A549 (cell line): ENCODE measurements around the gene TENT5A. TPM values are rescaled to one million over a fixed set of nuclear protein-coding genes. Genes with fewer than 3 reads are reported as not detected.

Experiments used
- ATAC-seq, 2 experiments: fragments of 200-7000 bp in 1 of 2; fragments of >200 bp in 1 of 2; cut with Nextera tagmentation in 1 of 2; cut with Tn5 transposase in 1 of 2; 3 replicates each; pipeline versions ENCODE4 v1.8.0 to v1.9.1; 2018 to 2020; ENCODE audit warnings: mild to moderate bottlenecking in 1 of 2, moderate library complexity in 1 of 2
- CTCF ChIA-PET: fragments of 300-600 bp; sonication (Branson Sonifier 250); formaldehyde crosslinking; extraction: SDS; loops from one replicate; lab custom pipeline; 2021; ENCODE audit warnings: antibody characterized with exemption, inconsistent platforms; lab: Yijun Ruan, JAX
- POLR2A ChIA-PET: fragments of 350-600 bp; formaldehyde crosslinking; extraction: SDS; loops from one replicate; lab custom pipeline; 2021; ENCODE audit warnings: antibody characterized with exemption, inconsistent platforms; lab: Yijun Ruan, JAX
- DNase-seq, 2 experiments: peaks; one replicate each; pipeline versions ENCODE4 v3.0.0 to v3.0.0-alpha.2; 2011 to 2016; ENCODE audit warnings: low read depth in 1 of 2, low spot score in 1 of 2
- FAIRE-seq: peaks from 2 replicates; lab custom pipeline; 2011; peaks lifted over from hg19 to GRCh38; lab: Jason Lieb, UNC
- H3K27ac ChIP-seq, 2 experiments: fragments of >200 bp; sonication (Bioruptor Twin); formaldehyde crosslinking; 3 replicates each; pipeline ENCODE4 v1.5.1; 2016 to 2017
- H3K4me1 ChIP-seq: fragments of >200 bp; sonication (Bioruptor Twin); formaldehyde crosslinking; 3 replicates; pipeline ENCODE4 v1.6.1; 2016
- H3K4me2 ChIP-seq: fragments of >200 bp; sonication (Bioruptor Twin); formaldehyde crosslinking; 3 replicates; pipeline ENCODE4 v1.6.1; 2016
- H3K4me3 ChIP-seq: fragments of >200 bp; sonication (Bioruptor Twin); formaldehyde crosslinking; 3 replicates; pipeline ENCODE4 v1.5.1; 2016
- H3K9me3 ChIP-seq: fragments of >200 bp; sonication (Bioruptor Twin); formaldehyde crosslinking; 3 replicates; pipeline ENCODE4 v1.6.1; 2016
- BHLHE40 ChIP-seq: IDR thresholded peaks from 2 replicates; pipeline ENCODE4 v1.6.1; 2012; ENCODE audit warnings: low read depth, low read length, inconsistent platforms
- CBX2 ChIP-seq: fragments of 200-600 bp; sonication (generic); IDR thresholded peaks from 2 replicates; pipeline ENCODE4 v1.6.1; 2016; ENCODE audit warnings: low read depth, mild to moderate bottlenecking, borderline replicate concordance
- CBX8 ChIP-seq: fragments of 200-600 bp; sonication (generic); IDR thresholded peaks from 2 replicates; pipeline ENCODE4 v1.6.1; 2016
- CEBPB ChIP-seq, 2 experiments: fragments of >200 bp in 1 of 2; sonication (Bioruptor Twin) in 1 of 2; formaldehyde crosslinking in 1 of 2; IDR thresholded peaks; 2 replicates each; pipeline ENCODE4 v1.6.1; 2012 to 2016
- FOSL2 ChIP-seq, 2 experiments: fragments of 450-650 bp in 1 of 2; fragments of >200 bp in 1 of 2; sonication (Bioruptor Twin) in 1 of 2; formaldehyde crosslinking; IDR thresholded peaks; 2 replicates each; pipeline versions ENCODE4 v1.5.0 to v1.6.1; 2016 to 2020; ENCODE audit warnings: mild to moderate bottlenecking in 1 of 2, moderate library complexity in 1 of 2
- GATA3 ChIP-seq: IDR thresholded peaks from 2 replicates; pipeline ENCODE4 v1.6.1; 2012; ENCODE audit warnings: borderline replicate concordance
- JUNB ChIP-seq: fragments of >200 bp; sonication (Bioruptor Twin); formaldehyde crosslinking; IDR thresholded peaks from 2 replicates; pipeline ENCODE4 v1.6.1; 2016
- KDM1A ChIP-seq: fragments of 200-600 bp; sonication (generic); IDR thresholded peaks from 2 replicates; pipeline ENCODE4 v1.6.1; 2016; ENCODE audit warnings: low read depth, mild to moderate bottlenecking
- MAFK ChIP-seq: fragments of 450-650 bp; IDR thresholded peaks from 2 replicates; pipeline ENCODE4 v1.6.1; 2014; ENCODE audit not compliant: partially characterized antibody
- MAZ ChIP-seq: fragments of 150-350 bp; IDR thresholded peaks from 2 replicates; pipeline ENCODE4 v1.6.1; 2014; ENCODE audit warnings: antibody characterized with exemption, low read depth, low read length, borderline replicate concordance
- PBX3 ChIP-seq: IDR thresholded peaks from 2 replicates; pipeline ENCODE4 v1.6.1; 2012
- PHF8 ChIP-seq: fragments of 200-600 bp; sonication (generic); IDR thresholded peaks from 2 replicates; pipeline ENCODE4 v1.6.1; 2016; ENCODE audit warnings: low read depth, mild to moderate bottlenecking, antibody characterized with exemption, moderate library complexity, borderline replicate concordance
- RAD21 ChIP-seq, 2 experiments: fragments of >200 bp in 1 of 2; sonication (Bioruptor Twin) in 1 of 2; formaldehyde crosslinking in 1 of 2; IDR thresholded peaks in 1 of 2; conservative IDR thresholded peaks in 1 of 2; 2 replicates in 1 of 2; 3 replicates in 1 of 2; pipeline ENCODE4 v1.6.1; 2012 to 2018; ENCODE audit warnings: inconsistent platforms in 1 of 2
- RARB ChIP-seq: fragments of 250-450 bp; sonication (Bioruptor Pico); IDR thresholded peaks from 2 replicates; pipeline ENCODE4 v1.8.0; 2021; ENCODE audit warnings: mild to moderate bottlenecking, moderate library complexity
- RCOR1 ChIP-seq: fragments of 150-350 bp; IDR thresholded peaks from 2 replicates; pipeline ENCODE4 v1.6.1; 2014; ENCODE audit warnings: antibody characterized with exemption, low read length, low read depth
- RNF2 ChIP-seq: fragments of 200-600 bp; sonication (generic); IDR thresholded peaks from 2 replicates; pipeline ENCODE4 v1.6.1; 2016; ENCODE audit warnings: low read depth, mild to moderate bottlenecking, antibody characterized with exemption, moderate library complexity, borderline replicate concordance
- SMC3 ChIP-seq: fragments of >200 bp; sonication (Bioruptor Twin); formaldehyde crosslinking; IDR thresholded peaks from 3 replicates; pipeline ENCODE4 v1.6.1; 2018; ENCODE audit warnings: inconsistent platforms
- USF2 ChIP-seq: fragments of 450-650 bp; IDR thresholded peaks from 2 replicates; pipeline ENCODE4 v1.6.1; 2014; ENCODE audit warnings: antibody characterized with exemption
- ZC3H11A ChIP-seq: fragments of 450-650 bp; IDR thresholded peaks from 2 replicates; pipeline ENCODE4 v1.6.1; 2014; ENCODE audit warnings: antibody characterized with exemption, mild to moderate bottlenecking
- ZFP36 ChIP-seq: fragments of 450-650 bp; IDR thresholded peaks from 2 replicates; pipeline ENCODE4 v1.6.1; 2014; ENCODE audit warnings: borderline replicate concordance; ENCODE audit not compliant: partially characterized antibody
- ZNF302 ChIP-seq: fragments of 250-450 bp; sonication (Bioruptor Pico); IDR thresholded peaks from 2 replicates; pipeline ENCODE4 v1.9.0; 2021; ENCODE audit warnings: inconsistent platforms, mild to moderate bottlenecking, moderate library complexity
- WGBS: methylation state at CpG from one replicate; pipeline ENCODE4 v1.1.6; 2017; ENCODE audit errors: missing lambda C conversion rate; 5-methylcytosine and 5-hydroxymethylcytosine counted together
- polyA plus RNA-seq, 4 experiments: library from polyadenylated mRNA; depleted of rRNA in 3 of 4; stranded (reverse); fragments of >200 nt; fragmentation: RNase III in 1 of 4; extraction: RNeasy Plus Mini Kit Qiagen cat#74134 plus additional on column Dnase treatment in 1 of 4; gene quantifications; 2 replicates in 3 of 4; 3 replicates in 1 of 4; pipeline ENCODE4 v1.2.3, GENCODE V29; 2011 to 2017
- TF ChIP-seq, protein P1 (sequence below): IDR thresholded peaks from 2 replicates; pipeline ENCODE4 v1.6.1; 2012

The TENT5A gene
- polyA plus RNA-seq, 2 of the 4 experiments (the other 2 are of a cell fraction): 1.1 to 1.8 TPM

- ChIA-PET CTCF (interaction anchor here (0.6 kb wide), 1 partner anchor 1414 kb away, joined by 3 read pairs; no protein-coding TSS in a partner anchor), POLR2A (no interaction called here)
- no peak for DNase-seq
- H3K4me2 ChIP-seq: no peak overlapping the region
- no peak for FAIRE-seq
- no peak overlapping the region for H3K27ac ChIP-seq
- H3K4me3 ChIP-seq: no peak overlapping the region
- no peak for ATAC-seq
- H3K9me3 ChIP-seq: no peaks in the 10 kb centered on the region
- 68% methylated on average over 4 of the region's 4 CpGs for WGBS
- no peaks in the 10 kb centered on the region for H3K4me1 ChIP-seq
- TF ChIP-seq SMC3: no peak
- TF ChIP-seq FOSL2 (IDR thresholded peaks at IDR 0.05): no peak
- no peak for TF ChIP-seq FOSL2 (CRISPR knock-in tag; IDR thresholded peaks at IDR 0.05)
- TF ChIP-seq RARB (CRISPR knock-in tag): no peak
- no peak for TF ChIP-seq JUNB
- TF ChIP-seq RAD21 (conservative IDR thresholded peaks at IDR 0.05 in 1 of 2, IDR thresholded peaks at IDR 0.05 in 1 of 2): no peak
- TF ChIP-seq ZC3H11A: no peak
- TF ChIP-seq MAFK: no peak
- no peak for TF ChIP-seq BHLHE40
- no peak for TF ChIP-seq USF2
- TF ChIP-seq ZFP36: no peak
- no peak for TF ChIP-seq MAZ
- TF ChIP-seq CEBPB (IDR thresholded peaks at IDR 0.05): no peak
- no peak for TF ChIP-seq GATA3
- TF ChIP-seq, protein P1, sequence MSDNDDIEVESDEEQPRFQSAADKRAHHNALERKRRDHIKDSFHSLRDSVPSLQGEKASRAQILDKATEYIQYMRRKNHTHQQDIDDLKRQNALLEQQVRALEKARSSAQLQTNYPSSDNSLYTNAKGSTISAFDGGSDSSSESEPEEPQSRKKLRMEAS: no peak
- no peak for TF ChIP-seq CBX2
- no peak for TF ChIP-seq PHF8
- no peak for TF ChIP-seq KDM1A
These were observed 5.2 kb downstream of the TENT5A start for GRCh38 chr6:81747327-81747726.

DNA sequence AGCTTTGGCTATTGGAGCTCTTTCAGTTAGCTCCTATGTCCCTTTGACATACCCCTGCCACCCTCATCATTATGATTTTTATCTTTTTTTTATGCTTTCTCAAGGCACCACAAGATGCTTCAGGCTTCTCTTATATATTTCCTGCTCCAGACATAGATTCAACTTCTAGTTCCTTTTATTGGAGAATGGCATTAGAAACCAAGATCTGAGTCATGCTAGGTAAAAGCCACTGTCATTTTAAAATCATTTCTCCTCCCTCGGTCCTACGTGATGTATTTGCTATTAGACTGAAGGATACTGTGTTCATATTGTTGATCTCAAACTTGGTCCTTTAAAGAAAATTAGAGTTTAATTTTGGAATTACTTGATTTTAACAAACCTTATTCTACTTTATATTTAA, 8.3 kb downstream of the TENT5A start:
- ChIA-PET CTCF (no interaction called here), POLR2A (no interaction called here)
- DNase-seq: no peak
- 17% methylated on average over 2 of the region's 2 CpGs for WGBS
- FAIRE-seq: no peak
- TF ChIP-seq CBX8 (no peak), RCOR1 (no peak), PBX3 (no peak), RNF2 (no peak)
- H3K4me2 ChIP-seq: no peak overlapping the region
- no peaks in the 10 kb centered on the region for H3K9me3 ChIP-seq
- no peak overlapping the region for H3K4me3 ChIP-seq
- no peak for ATAC-seq
- no peak overlapping the region for H3K27ac ChIP-seq
- H3K4me1 ChIP-seq: no peaks in the 10 kb centered on the region

GRCh38 chr6:81743649-81744048, 8.8 kb downstream of the TENT5A start:
- TF ChIP-seq ZNF302 (CRISPR knock-in tag): no peak
- TF ChIP-seq, all 56 proteins: peak for 0
- H3K4me2 ChIP-seq: no peak overlapping the region
- no peak overlapping the region for H3K4me3 ChIP-seq
- no peaks in the 10 kb centered on the region for H3K4me1 ChIP-seq
- WGBS: 47% methylated on average over 1 of the region's 1 CpG
- H3K27ac ChIP-seq: no peak overlapping the region
- ChIA-PET POLR2A (no interaction called here), CTCF (no interaction called here)
- no peak for FAIRE-seq
- H3K9me3 ChIP-seq: no peaks in the 10 kb centered on the region
- ATAC-seq: no peak
- DNase-seq: no peak
